Measurements from ENCODE around the gene WASF2.

DNA sequence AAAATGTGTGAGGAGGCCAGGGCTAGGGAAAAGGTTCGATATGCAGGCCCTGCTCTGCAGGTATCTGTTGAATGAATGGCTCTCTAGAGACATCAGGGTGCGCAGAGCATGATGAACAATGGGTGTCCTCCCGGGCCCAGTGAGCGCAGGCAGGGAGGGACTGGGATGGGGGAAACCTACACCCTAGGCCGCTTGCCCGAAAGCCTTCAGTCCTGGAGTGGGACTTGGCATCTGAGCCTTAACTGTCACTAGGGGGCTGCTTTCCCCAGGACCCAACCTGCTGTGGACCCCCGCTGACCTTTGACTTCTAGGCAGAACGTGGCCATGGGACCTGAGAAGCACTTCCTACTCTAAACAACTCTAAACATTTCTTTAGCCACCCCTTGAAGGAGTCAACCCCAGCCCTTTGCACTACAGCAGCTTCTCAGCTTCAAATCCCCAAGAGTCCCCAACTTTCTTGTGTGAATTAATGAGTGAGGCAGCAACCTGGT is 122.8 kb downstream of the WASF2 start:
- TF ChIP-seq, protein P1, sequence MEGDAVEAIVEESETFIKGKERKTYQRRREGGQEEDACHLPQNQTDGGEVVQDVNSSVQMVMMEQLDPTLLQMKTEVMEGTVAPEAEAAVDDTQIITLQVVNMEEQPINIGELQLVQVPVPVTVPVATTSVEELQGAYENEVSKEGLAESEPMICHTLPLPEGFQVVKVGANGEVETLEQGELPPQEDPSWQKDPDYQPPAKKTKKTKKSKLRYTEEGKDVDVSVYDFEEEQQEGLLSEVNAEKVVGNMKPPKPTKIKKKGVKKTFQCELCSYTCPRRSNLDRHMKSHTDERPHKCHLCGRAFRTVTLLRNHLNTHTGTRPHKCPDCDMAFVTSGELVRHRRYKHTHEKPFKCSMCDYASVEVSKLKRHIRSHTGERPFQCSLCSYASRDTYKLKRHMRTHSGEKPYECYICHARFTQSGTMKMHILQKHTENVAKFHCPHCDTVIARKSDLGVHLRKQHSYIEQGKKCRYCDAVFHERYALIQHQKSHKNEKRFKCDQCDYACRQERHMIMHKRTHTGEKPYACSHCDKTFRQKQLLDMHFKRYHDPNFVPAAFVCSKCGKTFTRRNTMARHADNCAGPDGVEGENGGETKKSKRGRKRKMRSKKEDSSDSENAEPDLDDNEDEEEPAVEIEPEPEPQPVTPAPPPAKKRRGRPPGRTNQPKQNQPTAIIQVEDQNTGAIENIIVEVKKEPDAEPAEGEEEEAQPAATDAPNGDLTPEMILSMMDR (conservative IDR thresholded peaks at IDR 0.05; ENCODE audit: low read depth, low read length) = no peak
- no peak for TF ChIP-seq MAFK (IDR thresholded peaks at IDR 0.05; ENCODE audit: low read depth, low read length)
- no peak for TF ChIP-seq POLR2A (IDR thresholded peaks at IDR 0.05; ENCODE audit: low read depth, low read length)
- TF ChIP-seq CEBPB (IDR thresholded peaks at IDR 0.05; ENCODE audit: low read depth, low read length) = no peak
- no peak for TF ChIP-seq FOS (IDR thresholded peaks at IDR 0.05; ENCODE audit: low read depth, low read length)
- TF ChIP-seq USF2 (IDR thresholded peaks at IDR 0.05; ENCODE audit: low read depth, low read length) = no peak
- no peak for TF ChIP-seq ELK1 (IDR thresholded peaks at IDR 0.05; ENCODE audit: borderline replicate concordance, low read depth, low read length)
- TF ChIP-seq RFX5 (IDR thresholded peaks at IDR 0.05; ENCODE audit: low read depth, low read length) = no peak
- TF ChIP-seq RCOR1 (IDR thresholded peaks at IDR 0.05; ENCODE audit: insufficient replicate concordance, low read length) = no peak
